HG03103 (cell line): ENCODE data around the gene SLC25A47.
"Not testable (repeated sequence)": the region's sequence is repeated elsewhere in the genome, so short reads cannot be mapped to it uniquely, and the experiment has no call there.

Experiments used
- ATAC-seq: cut with Tn5 transposase; IDR thresholded peaks from one replicate; pipeline ENCODE4 v1.9.1; 2021; ENCODE audit warnings: low read depth; ENCODE audit not compliant: unreplicated experiment

Gene SLC25A47

GRCh38 chr14:100342826-100343225 is 19.7 kb downstream of the SLC25A47 start:
- not testable (repeated sequence) for ATAC-seq

- not testable (repeated sequence) for ATAC-seq
These were observed 21.5 kb downstream of the SLC25A47 start for GRCh38 chr14:100344657-100345056.

- ATAC-seq: no peak
These were observed 22.6 kb downstream of the SLC25A47 start for GRCh38 chr14:100345711-100346110.

GRCh38 chr14:100346306-100347091 is 23.4 kb downstream of the SLC25A47 start:
- ATAC-seq: no peak

- no peak for ATAC-seq
These were observed 25.2 kb downstream of the SLC25A47 start for GRCh38 chr14:100348253-100348729.

- ATAC-seq: no peak
These were observed 25.9 kb downstream of the SLC25A47 start for GRCh38 chr14:100348784-100349685.

- ATAC-seq: no peak
These were observed 27.3 kb downstream of the SLC25A47 start for GRCh38 chr14:100350276-100350926.

GRCh38 chr14:100350986-100351385 is 27.8 kb downstream of the SLC25A47 start:
- ATAC-seq: no peak

GRCh38 chr14:100358396-100358795 is 35.3 kb downstream of the SLC25A47 start:
- no peak for ATAC-seq

GRCh38 chr14:100359111-100359510 is 36.0 kb downstream of the SLC25A47 start:
- no peak for ATAC-seq

- no peak for ATAC-seq
These were observed 36.7 kb downstream of the SLC25A47 start for GRCh38 chr14:100359881-100360280.

GRCh38 chr14:100361626-100362025 is 38.5 kb downstream of the SLC25A47 start:
- ATAC-seq: no peak

- no peak for ATAC-seq
These were observed 39.3 kb downstream of the SLC25A47 start for GRCh38 chr14:100362311-100362927.

- ATAC-seq: no peak
These were observed 39.9 kb downstream of the SLC25A47 start for GRCh38 chr14:100363053-100363452.

GRCh38 chr14:100364403-100364802 is 41.3 kb downstream of the SLC25A47 start:
- no peak for ATAC-seq

- no peak for ATAC-seq
These were observed 42.6 kb downstream of the SLC25A47 start for GRCh38 chr14:100365741-100366140.

- no peak for ATAC-seq
These were observed 45.9 kb downstream of the SLC25A47 start for GRCh38 chr14:100369019-100369418.

- no peak for ATAC-seq
These were observed 46.9 kb downstream of the SLC25A47 start for GRCh38 chr14:100370003-100370402.

- no peak for ATAC-seq
These were observed 48.6 kb downstream of the SLC25A47 start for GRCh38 chr14:100371773-100372172.

- no peak for ATAC-seq
These were observed 49.4 kb downstream of the SLC25A47 start for GRCh38 chr14:100372357-100373048.
